AG04450 (cell line): ENCODE data around the gene TIAM1. TPM values are rescaled to one million over a fixed set of nuclear protein-coding genes. Genes with fewer than 3 reads are reported as not detected.

Experiments used
- CTCF ChIA-PET: fragments of 300-600, 350-600 bp; formaldehyde crosslinking; extraction: SDS; loops from one replicate; lab custom pipeline; 2022; ENCODE audit warnings: antibody characterized with exemption, inconsistent platforms; lab: Charles Lee
- POLR2A ChIA-PET: fragments of 350-600 bp; formaldehyde crosslinking; extraction: SDS; loops from one replicate; lab custom pipeline; 2021; ENCODE audit warnings: antibody characterized with exemption, inconsistent platforms; lab: Yijun Ruan, JAX
- DNase-seq: peaks from one replicate; pipeline ENCODE4 v3.0.0-alpha.2; 2011; ENCODE audit warnings: low read depth, low spot score
- H3K27ac ChIP-seq: one replicate; pipeline ENCODE4 v1.5.1; 2012; ENCODE audit warnings: low read depth, low read length, control low read depth
- H3K27me3 ChIP-seq: one replicate; pipeline ENCODE4 v1.6.0; 2012; ENCODE audit warnings: low read length; ENCODE audit not compliant: control insufficient read depth, insufficient read depth
- H3K4me3 ChIP-seq: 2 replicates; pipeline ENCODE4 v1.5.1; 2011; ENCODE audit warnings: mild to moderate bottlenecking, low read depth, low read length, control low read depth
- H3K9me3 ChIP-seq: 2 replicates; pipeline ENCODE4 v1.5.1; 2012; ENCODE audit warnings: low read length; ENCODE audit not compliant: control insufficient read depth, insufficient read depth
- polyA plus RNA-seq: library from polyadenylated mRNA; depleted of rRNA; stranded (reverse); fragments of >200 nt; gene quantifications from 2 replicates; pipeline ENCODE4 v1.2.3, GENCODE V29; 2011
- TF ChIP-seq, protein P1 (sequence below): IDR thresholded peaks from 2 replicates; pipeline ENCODE4 v1.5.1; 2011; ENCODE audit warnings: low read depth, low read length, control low read depth, inconsistent platforms

The TIAM1 gene
- polyA plus RNA-seq, 1 experiment: 2.1 TPM

GRCh38 chr21:31354604-31355443 is 10.8 kb upstream of the TIAM1 start:
- TF ChIP-seq, protein P1, sequence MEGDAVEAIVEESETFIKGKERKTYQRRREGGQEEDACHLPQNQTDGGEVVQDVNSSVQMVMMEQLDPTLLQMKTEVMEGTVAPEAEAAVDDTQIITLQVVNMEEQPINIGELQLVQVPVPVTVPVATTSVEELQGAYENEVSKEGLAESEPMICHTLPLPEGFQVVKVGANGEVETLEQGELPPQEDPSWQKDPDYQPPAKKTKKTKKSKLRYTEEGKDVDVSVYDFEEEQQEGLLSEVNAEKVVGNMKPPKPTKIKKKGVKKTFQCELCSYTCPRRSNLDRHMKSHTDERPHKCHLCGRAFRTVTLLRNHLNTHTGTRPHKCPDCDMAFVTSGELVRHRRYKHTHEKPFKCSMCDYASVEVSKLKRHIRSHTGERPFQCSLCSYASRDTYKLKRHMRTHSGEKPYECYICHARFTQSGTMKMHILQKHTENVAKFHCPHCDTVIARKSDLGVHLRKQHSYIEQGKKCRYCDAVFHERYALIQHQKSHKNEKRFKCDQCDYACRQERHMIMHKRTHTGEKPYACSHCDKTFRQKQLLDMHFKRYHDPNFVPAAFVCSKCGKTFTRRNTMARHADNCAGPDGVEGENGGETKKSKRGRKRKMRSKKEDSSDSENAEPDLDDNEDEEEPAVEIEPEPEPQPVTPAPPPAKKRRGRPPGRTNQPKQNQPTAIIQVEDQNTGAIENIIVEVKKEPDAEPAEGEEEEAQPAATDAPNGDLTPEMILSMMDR: no peak
- peak; percentile 45 for DNase-seq
- CTCF ChIA-PET: no interaction called here
- POLR2A ChIA-PET: no interaction called here
- H3K4me3 ChIP-seq: no peak overlapping the region
- H3K27ac ChIP-seq: peak overlapping the region; percentile 2
- H3K9me3 ChIP-seq: no peaks in the 10 kb centered on the region
- peaks cover 7% of the 10 kb centered on the region for H3K27me3 ChIP-seq

DNA sequence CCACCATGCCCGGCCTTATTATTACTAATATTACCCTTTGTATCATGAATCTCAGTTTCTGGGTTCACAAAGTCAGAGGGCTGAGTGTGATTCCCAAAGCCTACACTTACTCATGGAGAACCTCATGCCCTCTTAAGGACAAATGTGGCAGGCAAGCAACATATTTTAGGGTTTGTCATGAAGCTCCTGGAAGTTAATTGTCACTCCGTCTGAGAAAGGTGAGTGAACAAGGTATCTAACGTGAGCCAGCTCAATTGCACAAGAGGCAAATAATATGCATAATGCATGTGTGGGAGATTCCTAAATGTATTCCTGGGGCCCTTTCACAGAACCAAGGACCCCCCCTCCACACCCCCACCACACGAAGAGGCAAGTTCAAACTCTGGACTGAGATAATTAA is 10.1 kb upstream of the TIAM1 start:
- Histone ChIP-seq H3K9me3 (no peaks in the 10 kb centered on the region), H3K4me3 (no peak overlapping the region), H3K27me3 (peaks cover 7% of the 10 kb centered on the region), H3K27ac (peak overlapping the region; percentile 2)
- ChIA-PET CTCF (no interaction called here), POLR2A (no interaction called here)
- no peak for DNase-seq
- TF ChIP-seq, protein P1: no peak

DNA sequence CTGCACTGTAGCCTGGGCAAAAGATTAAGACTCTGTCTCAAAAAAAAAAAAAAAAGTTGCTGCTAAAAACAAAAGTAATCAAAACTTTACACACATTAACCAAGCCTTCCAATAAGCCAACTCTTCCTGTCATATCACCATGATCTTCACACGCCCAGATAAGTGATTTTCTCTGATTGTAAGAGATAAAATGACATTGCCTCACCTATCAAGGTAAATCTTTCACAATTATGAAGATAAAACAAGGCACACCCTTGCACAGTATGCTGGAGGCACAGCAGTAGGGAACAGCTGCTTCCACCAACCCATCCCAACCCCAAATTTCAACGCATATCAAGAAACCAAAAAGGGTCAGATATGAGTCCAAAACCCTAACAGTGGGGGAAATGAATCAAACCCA is 8.8 kb upstream of the TIAM1 start:
- CTCF ChIA-PET: no interaction called here
- H3K4me3 ChIP-seq: no peak overlapping the region
- TF ChIP-seq, protein P1: no peak
- no peak for DNase-seq
- no peak overlapping the region for H3K27ac ChIP-seq
- H3K27me3 ChIP-seq: peaks cover 6% of the 10 kb centered on the region
- H3K9me3 ChIP-seq: no peaks in the 10 kb centered on the region
- POLR2A ChIA-PET: no interaction called here

GRCh38 chr21:31351960-31352359 is 7.9 kb upstream of the TIAM1 start:
- CTCF ChIA-PET: interaction anchor here (1.6 kb wide), 1 partner anchor 229 kb away, joined by 8 read pairs; no protein-coding TSS in a partner anchor

GRCh38 chr21:31351438-31351837 is 7.4 kb upstream of the TIAM1 start:
- H3K27me3 ChIP-seq: no peaks in the 10 kb centered on the region

More at GRCh38 chr21:31351960-31352359, 7.9 kb upstream of the TIAM1 start:
- TF ChIP-seq, protein P1: no peak
- Histone ChIP-seq H3K4me3 (no peak overlapping the region), H3K9me3 (no peaks in the 10 kb centered on the region), H3K27me3 (no peaks in the 10 kb centered on the region), H3K27ac (no peak overlapping the region)
- POLR2A ChIA-PET: no interaction called here
- no peak for DNase-seq

More at GRCh38 chr21:31351438-31351837, 7.4 kb upstream of the TIAM1 start:
- CTCF ChIA-PET: interaction anchor here (1.6 kb wide), 1 partner anchor 229 kb away, joined by 8 read pairs; no protein-coding TSS in a partner anchor
- Histone ChIP-seq H3K4me3 (no peak overlapping the region), H3K9me3 (no peaks in the 10 kb centered on the region), H3K27ac (no peak overlapping the region)
- no peak for DNase-seq
- TF ChIP-seq, protein P1: no peak
- POLR2A ChIA-PET: no interaction called here
